ENCODE data around the gene IL1R2.

The IL1R2 gene

GRCh38 chr2:101975171-101975870 lies 16.4 kb upstream of the IL1R2 start:
- no peak for DNase-seq

DNA sequence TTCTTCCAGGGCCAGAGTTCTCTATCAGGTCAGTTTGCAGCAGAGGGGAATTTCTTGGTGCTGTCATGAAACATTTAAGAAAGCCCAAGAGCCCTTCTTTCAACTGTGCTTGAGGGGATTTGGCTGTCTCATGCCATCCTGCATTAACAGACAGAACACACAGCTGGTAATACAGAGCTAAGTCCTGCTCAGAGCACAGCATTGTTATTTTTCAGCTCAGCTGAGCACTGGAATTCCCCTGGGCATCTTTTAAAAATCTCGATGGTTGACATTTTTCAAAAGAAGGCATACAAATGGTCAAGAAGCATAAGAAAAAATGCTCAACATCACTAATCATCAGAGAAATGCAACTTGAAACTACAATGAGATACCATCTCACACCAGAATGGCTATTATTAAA lies 14.9 kb upstream of the IL1R2 start:
- no peak for DNase-seq

DNA sequence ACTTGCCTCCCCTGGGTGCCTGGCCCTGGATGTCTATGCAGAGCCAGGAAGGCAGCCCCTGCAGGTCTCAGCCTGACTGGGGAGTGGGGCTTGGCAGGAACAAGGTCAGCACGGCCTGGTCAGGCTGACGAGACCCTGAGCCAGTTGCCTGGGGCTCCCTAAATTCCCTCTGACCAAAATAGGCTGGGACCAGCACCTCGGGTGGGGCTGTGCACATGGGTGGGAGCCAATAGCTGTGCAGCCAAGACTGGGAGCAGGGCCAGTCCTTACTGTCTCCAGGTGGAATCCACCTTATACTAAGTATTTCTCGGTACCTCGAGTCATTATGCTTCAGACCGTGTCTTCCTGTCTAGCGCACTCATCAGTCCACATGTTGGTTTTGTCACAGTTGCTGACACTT lies 11.4 kb upstream of the IL1R2 start:
- DNase-seq, result no peak

- DNase-seq, result no peak
These were observed 10.7 kb upstream of the IL1R2 start for GRCh38 chr2:101981066-101981465.

DNA sequence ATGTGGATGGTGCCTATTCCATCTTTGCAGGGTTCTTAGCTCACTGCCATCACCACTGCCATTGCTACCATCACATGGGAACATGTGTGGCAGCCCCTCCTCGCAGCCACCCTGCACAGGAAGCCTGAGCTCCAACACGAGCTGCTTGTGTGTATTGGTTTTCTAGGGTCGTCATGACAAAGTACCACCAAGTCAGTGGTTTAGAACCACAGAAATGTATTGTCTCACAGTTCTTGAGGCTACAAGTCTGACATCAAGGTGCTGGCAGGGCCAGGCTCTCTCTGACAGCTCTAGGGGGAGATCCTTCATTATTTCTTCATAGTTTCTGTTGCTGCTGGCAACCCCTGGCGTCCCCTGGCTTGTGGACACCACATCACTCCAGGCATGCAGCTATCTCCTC lies 10.3 kb upstream of the IL1R2 start:
- DNase-seq, result no peak

DNA sequence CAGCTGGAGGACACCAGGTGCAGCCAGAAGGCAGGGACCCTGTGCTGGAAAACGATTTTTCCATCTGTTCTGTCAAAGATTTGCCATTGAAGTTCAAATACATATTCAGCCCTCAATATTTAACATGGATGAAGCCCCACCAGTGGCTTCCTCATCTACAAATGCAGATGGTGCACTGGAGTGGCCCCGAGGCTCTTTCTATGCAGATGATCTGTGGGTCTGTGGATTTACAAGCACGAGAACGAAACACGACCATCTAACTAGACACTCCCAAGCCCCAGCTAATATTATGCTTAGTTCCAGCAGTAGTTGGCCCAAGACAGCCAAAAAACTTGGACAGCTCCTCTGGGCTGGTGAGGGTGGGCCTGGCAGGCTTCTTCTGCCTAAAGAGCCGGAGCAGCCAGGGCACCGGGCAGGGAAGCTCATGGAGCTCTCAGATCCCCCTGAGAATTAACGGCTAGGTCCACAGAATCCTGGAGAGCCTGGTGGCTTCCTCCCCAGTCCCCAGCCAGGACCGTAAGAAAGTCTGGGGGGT lies 9.2 kb upstream of the IL1R2 start:
- no peak for DNase-seq

GRCh38 chr2:101983486-101983885 lies 8.3 kb upstream of the IL1R2 start:
- DNase-seq, result no peak

- no peak for DNase-seq
These were observed 7.8 kb upstream of the IL1R2 start for GRCh38 chr2:101983928-101984327.

GRCh38 chr2:101984656-101985055 lies 7.1 kb upstream of the IL1R2 start:
- DNase-seq, result no peak

DNA sequence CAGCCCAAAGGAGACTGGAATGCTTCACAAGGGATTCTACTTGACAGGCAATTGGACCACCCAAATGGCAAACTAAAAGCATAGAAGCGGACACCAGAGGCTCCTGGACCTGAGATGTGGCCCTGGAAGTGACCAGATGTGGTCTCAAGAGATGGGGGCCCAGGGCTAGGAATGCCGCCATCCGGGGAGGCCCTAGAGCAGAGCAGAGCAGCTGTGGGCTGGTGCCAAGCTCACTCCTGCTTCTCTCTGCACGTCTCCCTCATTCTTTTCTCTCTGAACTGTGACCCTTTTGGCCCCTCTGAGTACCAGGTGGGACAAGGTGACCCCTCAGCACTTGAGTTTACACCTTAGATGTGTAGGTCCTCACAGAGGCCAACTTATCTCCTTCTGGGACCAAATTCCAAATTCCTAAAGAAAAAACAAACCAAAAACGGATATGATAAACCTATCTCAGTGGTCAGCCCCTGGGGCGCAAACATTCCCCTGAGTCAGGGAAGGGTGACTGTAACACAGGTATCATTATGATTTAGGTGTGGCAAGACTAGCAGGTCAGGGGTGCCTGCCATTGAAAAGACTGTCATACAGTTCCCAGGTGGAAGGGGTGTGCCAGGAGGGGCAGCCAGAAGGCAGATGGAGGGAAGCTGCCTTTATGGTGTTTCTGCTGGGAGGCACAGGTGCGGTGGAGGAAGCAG lies 6.5 kb upstream of the IL1R2 start:
- DNase-seq, result no peak

- DNase-seq, result no peak
These were observed 6.0 kb upstream of the IL1R2 start for GRCh38 chr2:101985793-101986164.

- no peak for DNase-seq
These were observed 5.4 kb upstream of the IL1R2 start for GRCh38 chr2:101986376-101986775.

- no peak for DNase-seq
These were observed 4.7 kb upstream of the IL1R2 start for GRCh38 chr2:101986804-101987740.

DNA sequence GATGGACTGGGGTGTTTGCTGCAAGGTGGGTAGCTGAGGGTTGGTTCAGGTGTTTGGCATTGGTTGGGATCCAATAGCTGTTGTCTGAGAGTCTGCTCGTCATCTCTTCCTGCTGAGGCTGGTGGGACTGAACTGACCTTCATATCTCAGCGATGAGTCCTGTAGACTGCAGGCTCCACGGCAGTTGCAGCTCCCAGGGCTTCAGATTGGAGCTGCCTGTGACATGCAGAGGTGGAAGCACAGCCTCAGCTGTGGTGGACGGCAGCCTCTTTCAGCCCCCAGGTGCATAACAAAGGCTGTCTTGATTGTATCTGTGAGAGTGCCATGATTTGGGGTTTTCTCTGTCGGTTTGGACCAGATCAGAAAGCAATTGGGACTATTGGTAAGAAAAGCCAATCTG lies 3.9 kb upstream of the IL1R2 start:
- no peak for DNase-seq

DNA sequence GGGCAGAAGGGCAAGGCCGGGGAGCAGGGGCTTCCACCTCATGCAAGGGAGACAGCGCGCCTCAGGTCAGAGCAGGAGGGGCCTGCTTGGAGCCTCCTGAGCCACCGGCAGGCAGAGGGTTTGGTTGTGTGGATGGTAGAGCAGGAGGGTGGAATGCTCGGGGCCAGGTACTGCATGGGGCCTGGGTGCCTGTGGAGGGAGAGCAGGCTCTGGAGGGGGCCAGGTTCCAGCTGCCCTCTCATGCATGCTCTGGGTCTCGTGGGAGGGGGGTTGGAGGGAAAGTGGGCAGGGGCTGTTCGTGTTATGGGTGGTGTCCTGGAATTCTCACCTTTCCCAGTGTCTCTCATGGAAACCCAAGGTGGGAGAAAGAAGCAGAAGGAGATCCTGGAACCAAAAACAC lies 3.2 kb upstream of the IL1R2 start:
- no peak for DNase-seq

DNA sequence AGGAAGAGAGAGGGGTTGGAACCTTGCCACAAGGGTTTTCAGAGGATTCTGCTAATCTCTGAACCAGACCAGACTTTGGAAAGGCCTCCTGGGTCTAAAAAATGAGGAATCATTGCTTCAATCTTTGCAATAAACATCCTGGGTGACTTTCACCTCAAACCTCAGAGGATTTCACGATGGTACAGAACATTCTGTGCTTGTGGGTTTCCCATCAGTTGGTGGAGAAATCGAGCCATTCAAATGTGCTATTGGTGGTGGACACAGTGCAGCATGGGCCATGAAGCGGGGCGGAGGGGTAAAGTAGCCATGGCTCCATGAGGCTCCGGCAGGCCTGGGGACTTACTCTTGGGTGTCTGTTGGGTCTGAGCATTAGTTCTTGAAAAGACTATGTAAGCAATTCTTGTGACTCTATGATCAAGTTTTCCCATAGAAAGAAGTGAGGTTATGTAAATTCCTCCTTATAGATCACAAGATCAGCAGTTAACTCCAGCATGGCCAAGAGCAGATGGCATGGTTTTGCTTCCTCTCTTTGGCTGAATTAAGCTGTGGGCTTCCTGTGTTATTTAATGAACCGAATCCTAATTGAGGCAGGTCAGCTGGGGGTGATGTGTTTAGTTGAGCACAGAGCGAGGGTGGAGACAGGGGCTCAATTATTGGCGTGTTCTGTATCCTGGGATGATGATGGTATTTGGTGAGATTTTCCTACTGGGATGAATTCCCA lies 1.9 kb upstream of the IL1R2 start:
- DNase-seq, result no peak

DNA sequence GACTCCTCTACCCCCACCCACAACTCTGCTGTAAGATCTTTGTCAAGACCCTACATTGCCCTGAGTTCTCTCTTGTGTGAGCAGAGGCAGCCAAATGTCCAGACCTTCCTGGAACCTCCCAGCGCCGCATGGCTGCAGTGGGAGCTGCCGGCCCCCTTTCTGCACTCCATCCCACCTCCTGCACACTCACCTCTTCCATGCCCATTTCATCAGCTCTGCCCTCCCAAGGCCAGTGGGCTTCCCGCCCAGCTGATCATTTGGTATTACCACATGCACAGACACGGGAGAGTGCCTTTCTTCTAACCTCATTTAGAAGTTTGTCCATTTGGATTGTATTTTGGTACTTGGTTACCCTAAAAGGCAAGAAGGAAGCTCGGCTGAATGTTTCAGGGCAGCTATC lies 2.0 kb downstream of the IL1R2 start:
- DNase-seq, result no peak

DNA sequence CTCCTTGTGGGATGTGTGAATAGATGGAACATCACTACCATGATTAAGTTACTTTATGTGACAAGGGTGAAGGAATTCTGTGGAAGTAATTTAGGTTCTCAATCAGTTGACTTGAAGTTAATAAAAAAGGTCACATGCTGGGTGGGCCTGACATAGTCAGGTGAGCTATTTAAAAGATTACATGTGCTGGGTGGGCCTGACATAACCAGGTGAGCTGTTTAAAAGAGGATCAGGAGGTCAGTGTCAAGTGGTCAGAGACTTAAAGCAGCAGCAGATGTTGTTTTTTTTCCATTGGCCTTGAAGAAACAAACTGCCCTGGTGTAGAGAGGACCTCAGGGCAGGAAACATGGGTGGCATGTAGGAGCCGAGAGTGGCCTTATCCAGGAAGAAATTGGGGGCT lies 3.3 kb downstream of the IL1R2 start:
- DNase-seq, result no peak

- no peak for DNase-seq
These were observed 4.0 kb downstream of the IL1R2 start for GRCh38 chr2:101995804-101996203.

GRCh38 chr2:101998556-101998895 lies 6.8 kb downstream of the IL1R2 start:
- DNase-seq, result no peak

DNA sequence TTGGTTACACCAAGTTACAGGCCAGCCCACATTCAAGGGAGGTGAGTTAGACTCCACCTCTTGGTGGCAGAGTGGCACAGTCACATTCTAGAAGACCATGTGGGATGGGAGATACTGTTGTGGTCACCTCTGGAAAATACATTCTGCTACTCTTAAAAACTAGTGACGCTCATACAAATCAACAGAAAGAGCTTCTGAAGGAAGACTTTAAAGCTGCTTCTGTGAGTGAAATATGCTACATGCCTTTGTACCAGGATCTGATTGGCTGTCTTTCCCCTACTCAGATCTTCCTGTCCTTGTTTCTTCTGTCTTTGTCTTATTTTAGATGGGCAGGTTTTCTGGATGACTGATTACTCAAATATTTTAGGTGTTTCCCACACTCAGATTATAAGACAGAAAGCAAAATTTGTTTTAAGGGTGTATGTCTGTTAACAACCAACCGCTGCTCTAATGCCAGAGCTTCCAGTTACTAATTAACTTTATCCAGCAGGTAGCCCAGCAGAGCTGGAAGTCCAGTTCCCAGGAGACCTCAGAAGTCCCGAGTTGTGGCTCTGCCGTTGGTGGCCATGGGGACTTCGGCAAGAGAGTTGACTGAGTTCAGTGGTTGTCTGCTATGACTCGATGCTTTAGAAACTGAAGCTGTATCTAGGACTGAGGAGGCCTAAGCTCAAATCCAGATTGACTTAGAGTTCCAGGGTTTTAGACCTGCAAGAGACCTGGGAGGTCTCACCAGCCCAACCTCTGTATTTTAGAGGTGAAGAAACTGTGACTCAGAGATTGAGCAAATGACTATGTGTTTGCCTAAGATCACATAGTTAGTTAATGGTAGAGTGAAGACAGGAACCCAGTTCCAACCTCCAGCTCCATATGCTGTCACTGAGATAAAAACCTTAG lies 7.4 kb downstream of the IL1R2 start:
- DNase-seq, result no peak

DNA sequence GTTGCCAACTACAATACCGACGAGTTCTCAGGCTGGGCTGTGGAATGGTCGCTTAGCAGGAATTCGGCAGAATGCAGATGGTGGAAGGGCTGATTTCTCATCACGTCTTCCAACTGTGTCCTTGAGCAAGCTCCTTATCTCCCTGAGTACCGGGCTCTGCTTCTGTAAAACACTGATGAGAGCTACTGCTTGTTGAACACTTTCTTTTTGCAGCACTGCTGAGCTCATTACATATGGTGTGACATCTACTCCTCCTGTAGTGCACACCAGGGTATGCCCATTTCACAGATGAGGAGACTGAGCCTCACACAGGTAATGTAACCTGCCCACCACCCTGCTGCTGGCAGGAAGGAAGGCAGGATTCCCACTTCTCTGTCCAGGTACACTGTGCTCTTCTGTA lies 8.3 kb downstream of the IL1R2 start:
- DNase-seq, result no peak
